K562 (cell line): ENCODE results near the gene VEGFA. TPM values are rescaled to one million over a fixed set of nuclear protein-coding genes. Genes with fewer than 3 reads are reported as not detected.
A peak's percentile ranks its signal among the peaks of the same experiment; 100 is the strongest.

Source experiments
- ATAC-seq: fragments of 200-7000 bp; cut with Tn5 transposase; 3 replicates; pipeline ENCODE4 v1.9.1; 2020; ENCODE audit warnings: moderate library complexity
- BruUV-seq: library from RNA; stranded (reverse); fragments of 400-500 nt; replicated peaks from 2 replicates; lab custom pipeline; 2021; lab: Mats Ljungman, UMichigan
- CTCF ChIA-PET: fragments of 300-600 bp; formaldehyde crosslinking; extraction: SDS; loops from one replicate; lab custom pipeline; 2021; ENCODE audit warnings: low intra/inter-chr PET ratio; lab: Yijun Ruan, JAX
- POLR2A ChIA-PET: fragments of 300-600, 350-650 bp; sonication (Branson Sonifier 250); formaldehyde crosslinking; extraction: SDS; loops from one replicate; lab custom pipeline; 2021; ENCODE audit warnings: antibody characterized with exemption, inconsistent platforms; lab: Yijun Ruan, JAX
- DNase-seq, 4 experiments: peaks; one replicate each; pipeline versions ENCODE4 v3.0.0 to v3.0.0-alpha.2; 2011 to 2018; ENCODE audit warnings: low spot score in 3 of 4, mixed read lengths in 3 of 4; ENCODE audit errors: extremely low read depth in 1 of 4
- FAIRE-seq: peaks from 2 replicates; lab custom pipeline; 2011; peaks lifted over from hg19 to GRCh38; lab: Jason Lieb, UNC
- H2AFZ ChIP-seq: 2 replicates; pipeline ENCODE4 v1.6.0; 2011; ENCODE audit warnings: low read depth, low read length, control low read depth, inconsistent platforms
- H3K27ac ChIP-seq: fragments of 200-600 bp; 3 replicates; pipeline ENCODE4 v1.8.0; 2011; ENCODE audit warnings: low read depth, mild to moderate bottlenecking, control low read depth, inconsistent platforms, low read length, moderate library complexity, mixed read lengths; ENCODE audit errors: extremely low read depth
- H3K27me3 ChIP-seq, 2 experiments: fragments of 300-600 bp in 1 of 2; 2 replicates in 1 of 2; 3 replicates in 1 of 2; pipeline versions ENCODE4 v1.6.0 to v1.8.0; 2011; ENCODE audit warnings: inconsistent platforms in 2 of 2, low read length in 2 of 2, mild to moderate bottlenecking in 1 of 2, mixed read lengths in 1 of 2, moderate library complexity in 1 of 2; ENCODE audit not compliant: control insufficient read depth in 2 of 2, insufficient read depth in 2 of 2
- H3K36me3 ChIP-seq: fragments of 300-600 bp; 3 replicates; pipeline ENCODE4 v1.8.0; 2011; ENCODE audit warnings: mild to moderate bottlenecking, low read length, inconsistent platforms; ENCODE audit not compliant: control insufficient read depth, insufficient read depth
- H3K4me1 ChIP-seq, 2 experiments: fragments of 200-600 bp in 1 of 2; replicated peaks in 1 of 2; 2 replicates in 1 of 2; 3 replicates in 1 of 2; pipeline versions ENCODE4 v1.5.1 to v1.8.0; 2011; ENCODE audit warnings: inconsistent platforms in 2 of 2, low read length in 2 of 2, mild to moderate bottlenecking in 1 of 2, mixed read lengths in 1 of 2, moderate library complexity in 1 of 2; ENCODE audit not compliant: control insufficient read depth in 2 of 2, insufficient read depth in 2 of 2
- H3K4me2 ChIP-seq: 2 replicates; pipeline ENCODE4 v1.6.1; 2011; ENCODE audit warnings: low read length, control low read depth, inconsistent platforms, mixed read lengths; ENCODE audit not compliant: insufficient read depth
- H3K4me3 ChIP-seq: fragments of 200-600 bp; sonication (generic), shearing (Covaris generic); 2 replicates; pipeline ENCODE4 v1.5.1; 2016; ENCODE audit warnings: control low read depth, inconsistent platforms
- H3K79me2 ChIP-seq: fragments of 200-600 bp; 3 replicates; pipeline ENCODE4 v1.8.0; 2011; ENCODE audit warnings: low read length, inconsistent platforms; ENCODE audit not compliant: control insufficient read depth, insufficient read depth
- H3K9ac ChIP-seq, 2 experiments: 2 replicates each; pipeline versions ENCODE4 v1.6.0 to v1.6.1; 2011; ENCODE audit warnings: low read depth in 2 of 2, low read length in 2 of 2, control low read depth in 1 of 2, inconsistent platforms in 1 of 2, mild to moderate bottlenecking in 1 of 2, mixed read lengths in 1 of 2; ENCODE audit not compliant: insufficient read depth in 1 of 2
- H3K9me1 ChIP-seq: one replicate; pipeline ENCODE4 v1.6.0; 2011; ENCODE audit warnings: inconsistent platforms, mild to moderate bottlenecking, low read length, moderate library complexity; ENCODE audit not compliant: control insufficient read depth, insufficient read depth
- H3K9me3 ChIP-seq: replicated peaks from 2 replicates; pipeline ENCODE4 v1.5.1; 2011; ENCODE audit warnings: low read depth, low read length, inconsistent platforms; ENCODE audit not compliant: control insufficient read depth, insufficient read depth
- H4K20me1 ChIP-seq: replicated peaks from 2 replicates; pipeline ENCODE4 v1.6.1; 2011; ENCODE audit warnings: low read length, inconsistent platforms, mixed read lengths; ENCODE audit not compliant: control insufficient read depth, insufficient read depth
- CHD2 ChIP-seq: IDR thresholded peaks from 2 replicates; pipeline ENCODE4 v1.6.1; 2011; ENCODE audit warnings: low read depth, low read length
- CHD4 ChIP-seq: fragments of 200-600 bp; sonication (generic); IDR thresholded peaks from 3 replicates; pipeline ENCODE4 v1.6.1; 2012; ENCODE audit warnings: low read depth, mild to moderate bottlenecking, mixed read lengths, low read length, inconsistent platforms; ENCODE audit not compliant: insufficient read depth, insufficient replicate concordance, poor library complexity, severe bottlenecking
- MBD1 ChIP-seq: fragments of 250-450 bp; sonication (Bioruptor Pico); IDR thresholded peaks from 2 replicates; pipeline ENCODE4 v1.8.0; 2022; ENCODE audit warnings: inconsistent platforms
- MBD2 ChIP-seq: sonication (generic); IDR thresholded peaks from 2 replicates; pipeline ENCODE4 v1.6.1; 2016; ENCODE audit warnings: low read depth, borderline replicate concordance
- NFIC ChIP-seq: fragments of 450-650 bp; IDR thresholded peaks from 2 replicates; pipeline ENCODE4 v1.6.1; 2017; ENCODE audit warnings: mild to moderate bottlenecking, inconsistent platforms
- PATZ1 ChIP-seq: fragments of 250-450 bp; sonication (Bioruptor Pico); IDR thresholded peaks from 2 replicates; pipeline ENCODE4 v1.5.0; 2020; ENCODE audit warnings: mild to moderate bottlenecking, borderline replicate concordance
- STAG1 ChIP-seq: sonication (generic); formaldehyde crosslinking; IDR thresholded peaks from 2 replicates; pipeline ENCODE4 v1.5.0; 2020; ENCODE audit warnings: missing genetic modification reagents, borderline replicate concordance
- TEAD1 ChIP-seq, 2 experiments: fragments of 450-650 bp in 1 of 2; sonication (generic) in 1 of 2; formaldehyde crosslinking; IDR thresholded peaks; 2 replicates each; pipeline versions ENCODE4 v1.4.0 to v1.8.0; 2020 to 2022; ENCODE audit warnings: mild to moderate bottlenecking in 2 of 2, missing genetic modification reagents in 1 of 2
- ZFP36 ChIP-seq: fragments of 150-350 bp; IDR thresholded peaks from 2 replicates; pipeline ENCODE4 v1.6.1; 2018; ENCODE audit warnings: low read length, low read depth; ENCODE audit not compliant: partially characterized antibody
- ZKSCAN1 ChIP-seq: fragments of 150-350 bp; IDR thresholded peaks from 2 replicates; pipeline ENCODE4 v1.6.1; 2016; ENCODE audit warnings: low read depth, low read length
- WGBS: fragments of 100-300 bp; shearing (Covaris generic); methylation state at CpG from one replicate; pipeline ENCODE4 v1.1.6; 2016; ENCODE audit warnings: low coverage, mixed read lengths; ENCODE audit not compliant: insufficient coverage; ENCODE audit errors: missing lambda C conversion rate; 5-methylcytosine and 5-hydroxymethylcytosine counted together
- in situ Hi-C: fragments of 300-500 bp; cut with MboI; formaldehyde crosslinking; loops from 4 replicates; pipeline ENCODE4 v1.15.0; 2018; ENCODE audit warnings: inconsistent platforms, mixed read lengths
- intact Hi-C: fragments of 100-400 bp; cut with micrococcal nuclease; formaldehyde crosslinking; loops from 2 replicates; pipeline ENCODE4 v1.14.2; 2022
- polyA plus RNA-seq, 8 experiments: library from polyadenylated mRNA; depleted of rRNA in 4 of 8; stranded (reverse) in 5 of 8; unstranded in 3 of 8; fragments of >200 nt; fragmentation: Nextera tagmentation in 2 of 8; fragmentation: Illumina TruSeq in 1 of 8; extraction: Ambion mirVana in 2 of 8; extraction: Trizol in 1 of 8; gene quantifications; 2 replicates each; pipeline versions ENCODE4 v1.2.1 to v1.2.3, GENCODE V29; 2011 to 2014; ENCODE audit warnings: inconsistent platforms in 1 of 8, missing spikeins in 1 of 8
- total RNA-seq, 7 experiments: library from RNA; depleted of rRNA in 6 of 7; stranded (reverse); fragments of >200 nt in 6 of 7; fragmentation: Illumina TruSeq in 2 of 7; extraction: Trizol in 2 of 7; gene quantifications; 2 replicates each; pipeline versions ENCODE4 v1.2.1 to v1.2.3, GENCODE V29; 2011 to 2021; ENCODE audit warnings: low replicate concordance in 1 of 7

Gene VEGFA
- total and polyA plus RNA-seq, 9 of the 15 experiments (the other 6 are each of a cell fraction or from before 2014, with no cell fraction given): 14.0 to 271 (median 124) TPM

DNA sequence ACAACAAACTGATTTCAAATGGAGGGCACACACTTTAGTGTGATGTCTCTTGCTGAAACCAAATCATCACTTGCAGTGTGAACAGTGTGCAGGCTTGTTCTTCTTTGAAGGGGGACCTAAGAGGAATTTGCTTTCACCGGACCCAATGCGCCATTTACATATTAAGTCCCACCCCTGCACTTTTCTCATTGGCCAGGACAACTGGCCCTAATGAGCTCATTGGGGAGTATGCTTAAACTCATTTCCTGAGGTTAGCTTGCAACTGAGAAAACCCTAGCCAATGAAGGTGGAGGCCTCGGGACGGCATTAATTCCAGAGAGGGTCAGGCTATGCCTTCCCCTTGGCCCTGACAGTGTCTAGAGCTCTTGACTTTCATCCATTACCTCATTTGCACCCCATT lies 58.7 kb downstream of the VEGFA start (continued):
- TF ChIP-seq PATZ1 (CRISPR knock-in tag) (no peak), MBD2 (0 out of 2 replicates have a peak, but pooled peaks have one; percentile 34), CHD2 (peak; percentile 51), ZFP36 (no peak), TEAD1 (CRISPR knock-in tag; IDR thresholded peaks at IDR 0.05) (no peak)

GRCh38 chr6:43829470-43829869 lies 59.5 kb downstream of the VEGFA start:
- Histone ChIP-seq H3K4me2 (no peak overlapping the region), H3K4me3 (no peak overlapping the region), H3K27ac (no peak overlapping the region), H3K79me2 (no peaks in the 10 kb centered on the region), H3K9me1 (no peaks in the 10 kb centered on the region), H3K36me3 (no peaks in the 10 kb centered on the region), H3K4me1 (peaks cover 2 to 14% of the 10 kb centered on the region in 2 experiments; a peak in 2 of 5 replicates), H3K27me3 (peaks cover 15% of the 10 kb centered on the region in 2 experiments; a peak in 3 of 5 replicates), H3K9me3 (no peaks in the 10 kb centered on the region), H2AFZ (no peak overlapping the region), H3K9ac (no peak overlapping the region), H4K20me1 (no peaks in the 10 kb centered on the region)
- DNase-seq: no peak
- POLR2A ChIA-PET: interaction anchor here (1.0 to 1.6 kb wide), 5 partner anchors 10 to 245 kb away, joined by 3 to 14 read pairs (median 6); no protein-coding TSS in a partner anchor
- no peak for ATAC-seq
- in situ Hi-C loops: no loop called here
- TF ChIP-seq STAG1: no peak
- peak; percentile 92 for TF ChIP-seq NFIC
- TF ChIP-seq MBD1 (CRISPR knock-in tag): 0 out of 2 replicates have a peak, but pooled peaks have one; percentile 3
- peak; percentile 56; the same call in 1 of the 2 replicates for TF ChIP-seq ZKSCAN1
- peak; percentile 27 for TF ChIP-seq CHD4
- CTCF ChIA-PET: no interaction called here
- intact Hi-C loops: no loop called here
- no peak for FAIRE-seq
- no TSS peak for BruUV-seq
- 55% methylated on average over 7 of the region's 7 CpGs for WGBS
